ENCODE data around the gene C14orf180.
"Not testable (repeated sequence)": the region's sequence is repeated elsewhere in the genome, so short reads cannot be mapped to it uniquely, and the experiment has no call there.

DNA sequence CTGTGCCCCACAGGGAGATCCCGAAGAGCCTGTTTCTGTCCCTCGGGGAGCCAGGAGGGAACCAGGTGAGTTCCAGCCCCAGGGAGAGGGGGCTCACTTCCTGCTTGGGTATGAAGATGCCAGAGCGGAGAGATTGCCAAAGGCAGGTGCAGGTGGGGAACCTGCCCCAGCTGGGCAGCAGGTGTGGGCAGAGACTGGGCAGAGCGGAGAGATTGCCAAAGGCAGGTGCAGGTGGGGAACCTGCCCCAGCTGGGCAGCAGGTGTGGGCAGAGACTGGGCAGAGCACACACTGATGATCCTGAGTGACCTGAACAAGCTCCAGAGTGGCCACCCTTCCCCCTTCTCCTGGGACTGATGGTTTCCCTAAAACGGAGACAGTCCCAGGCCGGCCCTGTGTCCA lies 375 bp downstream of the C14orf180 start:
- not testable (repeated sequence) for TF ChIP-seq CTCF (tag by site-specific recombination; IDR thresholded peaks at IDR 0.05); SETDB1 (IDR thresholded peaks at IDR 0.05; ENCODE audit: insufficient read length, low read length); ZNF830 (tag by site-specific recombination; IDR thresholded peaks at IDR 0.05; ENCODE audit: low read depth); ATF2 (tag by site-specific recombination; IDR thresholded peaks at IDR 0.05; ENCODE audit: low read depth); YY1 (tag by site-specific recombination; IDR thresholded peaks at IDR 0.05); SALL2 (tag by site-specific recombination; IDR thresholded peaks at IDR 0.05; ENCODE audit: borderline replicate concordance); KLF1 (tag by site-specific recombination; IDR thresholded peaks at IDR 0.05)
